Hippocampal formation (tissue), 2 donors: ENCODE results near the gene MFRP.
"Not testable (repeated sequence)": the region's sequence is repeated elsewhere in the genome, so short reads cannot be mapped to it uniquely, and the experiment has no call there.

Source experiments
- DNase-seq, 2 donors: peaks; one replicate each; lab custom pipeline; 2025; lab: John Stamatoyannopoulos, UW

MFRP gene

GRCh38 chr11:119346605-119347004, at the start of gene MFRP:
Gene MFRP, minus strand, starts transcription at chr11:119346705. Its CDS starts 192 bp downstream, at chr11:119346513.
- DNase-seq: no peak

GRCh38 chr11:119391275-119391674, 44.8 kb upstream of the MFRP start:
- DNase-seq: no peak

DNA sequence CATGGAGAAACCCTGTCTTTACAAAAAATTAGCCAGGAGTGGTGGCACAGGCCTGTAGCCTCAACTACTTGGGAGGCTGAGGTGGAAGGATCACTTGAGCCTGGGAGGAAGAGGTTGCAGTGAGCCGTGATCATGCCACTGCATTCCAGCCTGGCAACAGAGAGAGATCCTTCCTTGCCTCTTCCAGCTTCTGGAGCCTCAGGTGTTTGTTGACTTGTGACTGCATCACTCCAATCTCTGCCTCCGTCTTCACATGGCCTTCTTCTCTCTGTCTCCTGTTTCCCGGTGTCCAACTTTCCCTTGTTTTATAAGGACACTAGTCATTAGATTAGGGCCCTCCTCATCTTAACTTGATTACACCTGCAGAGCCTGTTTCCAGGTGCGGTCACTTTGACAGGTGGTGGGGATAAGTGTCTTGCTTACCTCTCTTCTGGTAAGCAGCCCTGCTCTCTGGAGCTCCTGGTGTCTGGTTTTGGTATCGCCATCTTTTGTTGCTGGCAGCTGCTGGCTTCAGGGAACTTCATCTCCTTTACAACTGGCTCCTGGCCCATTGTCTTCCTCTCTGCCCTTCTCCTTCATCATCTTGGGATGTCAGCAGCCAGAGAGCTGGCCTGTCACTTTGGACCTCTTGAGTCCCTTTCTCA, 43.2 kb upstream of the MFRP start:
- no peak for DNase-seq

DNA sequence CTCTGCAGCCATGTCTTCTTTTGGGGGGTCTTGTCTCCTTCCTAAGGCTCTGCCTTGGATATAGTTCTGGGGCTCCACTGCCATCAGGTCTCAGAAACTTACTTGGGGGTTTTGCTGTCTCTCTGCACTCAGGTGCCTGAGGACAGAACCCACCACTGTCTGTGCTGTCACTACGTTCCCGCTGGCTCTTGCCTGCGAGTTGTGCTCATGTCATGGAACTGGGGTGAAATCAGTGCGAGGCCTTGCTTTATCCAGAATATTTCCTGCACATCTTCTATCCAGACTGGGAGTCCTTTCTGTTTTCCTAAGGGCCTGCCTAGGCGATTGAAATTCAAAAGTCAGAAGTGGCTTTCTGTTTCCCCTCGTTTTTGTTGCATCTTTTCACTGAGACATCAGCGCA, 41.6 kb upstream of the MFRP start:
- DNase-seq: no peak

GRCh38 chr11:119384332-119384731, 37.8 kb upstream of the MFRP start:
- DNase-seq: no peak

- not testable (repeated sequence) for DNase-seq
These were observed 36.0 kb upstream of the MFRP start for GRCh38 chr11:119382513-119382912.

GRCh38 chr11:119382101-119382500, 35.6 kb upstream of the MFRP start:
- DNase-seq: no peak

DNA sequence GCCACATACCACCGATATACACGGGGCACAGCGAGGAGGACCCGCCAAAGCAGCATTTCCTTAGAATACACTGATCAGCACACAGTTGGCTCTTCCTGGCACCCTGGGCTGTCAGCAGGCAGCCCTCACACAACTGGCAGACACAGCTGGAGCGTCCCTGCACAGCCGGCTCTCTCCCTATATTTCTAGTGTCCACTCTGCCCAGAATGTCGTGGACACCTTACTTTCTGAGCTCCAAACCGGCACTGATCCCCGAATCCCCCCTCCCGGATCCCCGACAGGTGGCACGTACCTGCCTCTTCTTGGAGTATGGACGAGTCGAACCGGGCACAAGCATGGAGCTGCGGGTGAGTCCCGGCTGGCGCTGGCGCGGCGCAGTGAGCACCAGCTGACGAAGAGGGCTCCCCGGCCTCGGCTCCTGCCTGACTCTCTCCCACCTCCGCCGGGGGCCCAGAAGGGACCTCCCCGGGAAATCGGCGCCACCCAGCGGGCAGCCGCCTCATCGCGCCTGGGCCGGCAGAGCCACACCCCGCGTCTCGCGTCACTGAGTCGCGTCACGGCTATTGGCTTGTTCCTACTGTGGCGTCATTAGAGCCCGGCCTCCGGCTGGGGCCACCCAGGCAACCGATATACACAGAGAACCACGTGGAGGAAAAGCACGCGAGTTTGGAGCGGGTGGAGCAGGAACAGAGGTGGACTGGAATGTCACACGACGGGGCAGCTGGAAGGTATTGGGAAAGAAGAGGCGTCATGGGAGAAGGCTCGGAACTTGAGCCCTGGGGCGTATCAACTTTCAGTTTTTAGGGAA, 34.9 kb upstream of the MFRP start, which contains the start of gene USP2:
Gene USP2 (minus strand): TSS at position 510 of the 808 bp plus-strand sequence. CDS start 8,210 bp downstream, outside the sequence.
- peak; percentile 96 to 97 for DNase-seq

GRCh38 chr11:119380827-119381180, 34.3 kb upstream of the MFRP start:
- DNase-seq: no peak

DNA sequence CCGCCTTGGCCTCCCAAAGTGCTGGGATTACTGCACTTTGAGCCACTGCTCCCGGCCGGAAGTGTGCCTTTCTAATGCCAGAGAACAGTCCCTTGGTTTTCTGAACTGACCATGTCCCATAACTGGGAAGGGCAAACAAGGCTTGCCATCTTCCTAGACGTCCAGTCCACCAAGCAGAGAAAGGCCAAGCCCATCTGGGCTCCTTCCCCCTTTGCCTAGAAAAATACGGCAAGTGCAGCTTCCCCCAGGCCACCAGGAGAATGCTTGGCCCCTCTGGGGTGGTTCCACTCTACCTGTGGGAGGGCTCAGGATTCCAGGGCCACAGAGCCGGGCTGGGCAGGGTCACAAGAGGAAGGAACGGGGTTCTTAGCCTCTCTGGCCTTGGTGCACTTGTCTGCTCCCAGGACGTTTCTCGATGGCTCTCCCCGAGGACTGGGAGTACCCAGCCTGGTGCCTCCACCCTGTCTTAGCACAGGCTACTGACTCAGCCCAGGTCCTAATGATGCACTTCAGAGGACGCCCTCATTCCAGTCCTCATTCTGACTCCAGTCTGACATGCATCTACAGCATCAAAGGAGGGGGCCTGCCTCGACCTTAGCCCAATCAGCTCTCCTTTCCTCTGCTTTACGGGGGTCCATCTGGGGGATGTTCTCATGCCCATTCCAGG, 33.8 kb upstream of the MFRP start:
- DNase-seq: no peak

GRCh38 chr11:119378851-119379465, 32.5 kb upstream of the MFRP start:
- no peak for DNase-seq

DNA sequence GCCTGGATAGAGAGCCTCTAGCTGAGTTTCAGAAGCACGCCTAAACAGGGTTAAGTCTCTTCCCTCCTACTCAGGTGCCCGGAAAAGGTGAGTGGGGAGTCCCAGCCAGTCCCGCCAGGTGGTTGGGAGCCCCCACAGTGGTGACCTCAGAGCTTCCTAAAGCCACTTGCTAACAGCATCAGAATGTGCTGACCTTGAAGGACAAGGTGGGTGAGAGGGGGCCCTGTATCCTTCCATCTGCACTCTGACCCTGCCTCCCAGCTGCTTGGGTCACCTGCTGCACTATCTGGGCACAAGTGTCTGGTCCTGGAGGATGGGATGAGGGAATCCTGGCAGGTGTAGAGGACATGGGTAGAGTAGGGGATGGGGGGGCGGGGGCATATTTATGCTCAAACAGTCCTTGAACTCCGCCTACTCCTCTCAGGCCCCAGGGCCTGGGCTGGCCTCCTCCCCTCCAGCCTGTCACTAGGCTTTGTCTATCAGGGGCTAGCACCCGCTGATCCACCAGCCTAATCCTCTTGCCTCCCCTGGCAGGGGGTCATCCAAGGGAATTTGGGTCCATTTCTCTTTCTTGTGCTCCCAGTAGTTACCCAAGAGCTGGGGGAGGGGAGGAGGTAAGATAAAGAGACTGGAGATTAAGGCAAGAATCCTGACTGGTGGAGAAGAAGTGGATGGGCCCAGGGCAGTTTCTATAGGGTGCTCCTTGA, 31.6 kb upstream of the MFRP start:
- DNase-seq: no peak

DNA sequence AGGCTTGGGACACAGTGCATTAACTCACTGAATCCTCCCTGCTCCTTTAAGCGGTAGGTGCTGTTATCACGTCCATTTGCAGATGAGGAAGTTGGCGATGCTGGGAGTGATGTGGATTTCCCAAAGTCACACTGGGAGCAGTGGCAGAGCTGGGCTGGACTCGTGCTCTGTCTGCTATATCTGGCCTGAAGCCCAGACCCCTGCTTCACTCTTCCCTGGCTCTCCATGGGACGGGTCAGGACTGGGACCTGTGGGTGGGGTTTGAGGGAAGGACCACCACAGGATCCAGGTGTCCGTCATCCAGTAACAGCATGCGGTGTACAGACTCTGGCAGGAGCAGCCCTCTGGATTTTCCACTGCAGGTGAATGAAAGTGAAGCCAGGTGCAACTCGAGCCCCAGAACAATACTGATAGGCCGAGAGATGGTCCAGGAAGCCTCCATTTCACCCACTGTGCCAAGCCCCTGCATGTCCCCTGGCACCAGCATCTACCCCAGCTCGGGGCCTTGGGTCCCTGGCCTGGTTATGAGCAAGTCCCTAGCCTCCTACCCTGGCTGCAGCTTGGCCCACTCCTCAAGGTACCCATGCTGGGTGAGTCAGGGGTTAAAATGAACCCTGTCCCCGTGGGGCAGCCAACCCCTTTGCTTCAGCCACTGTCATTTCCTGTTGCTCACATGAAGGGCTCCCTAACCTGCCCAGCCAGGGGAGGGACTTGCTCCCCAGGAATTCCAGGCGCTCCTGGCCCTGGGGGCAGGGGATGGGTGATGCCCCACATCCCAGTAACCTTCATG, 30.8 kb upstream of the MFRP start:
- DNase-seq: no peak

DNA sequence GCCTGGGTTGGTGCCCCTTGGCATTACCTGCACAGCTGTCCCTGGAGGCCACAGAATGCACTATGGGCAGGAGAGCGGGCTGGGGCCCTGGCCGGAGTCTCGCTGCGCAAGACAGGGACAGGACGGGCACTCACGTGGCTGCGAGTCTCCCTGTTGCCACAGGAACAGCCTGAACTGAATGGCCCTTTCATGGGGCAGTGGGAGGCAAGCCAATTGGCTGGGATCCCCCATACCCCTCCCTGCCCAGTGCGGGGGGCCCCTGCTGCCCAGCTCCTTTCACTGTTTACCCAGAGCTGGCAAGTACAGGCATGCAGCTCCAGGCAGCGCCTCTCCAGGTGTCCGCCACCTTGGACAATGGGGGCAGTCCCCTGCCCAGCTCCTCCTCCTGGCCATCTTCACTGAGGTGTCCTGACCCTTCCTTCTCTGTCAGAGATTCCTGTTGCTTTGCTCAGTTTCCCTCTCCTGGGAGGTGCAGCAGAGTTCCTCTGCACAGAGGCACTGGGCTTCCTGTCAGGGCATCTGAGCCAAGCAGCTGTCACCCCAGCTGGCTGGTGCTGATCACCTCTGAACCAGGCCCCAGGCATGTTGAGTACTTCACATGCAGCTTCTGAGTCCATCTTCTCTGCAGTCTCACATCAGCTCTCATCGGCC, 29.8 kb upstream of the MFRP start:
- DNase-seq: peak; percentile 86 to 95

DNA sequence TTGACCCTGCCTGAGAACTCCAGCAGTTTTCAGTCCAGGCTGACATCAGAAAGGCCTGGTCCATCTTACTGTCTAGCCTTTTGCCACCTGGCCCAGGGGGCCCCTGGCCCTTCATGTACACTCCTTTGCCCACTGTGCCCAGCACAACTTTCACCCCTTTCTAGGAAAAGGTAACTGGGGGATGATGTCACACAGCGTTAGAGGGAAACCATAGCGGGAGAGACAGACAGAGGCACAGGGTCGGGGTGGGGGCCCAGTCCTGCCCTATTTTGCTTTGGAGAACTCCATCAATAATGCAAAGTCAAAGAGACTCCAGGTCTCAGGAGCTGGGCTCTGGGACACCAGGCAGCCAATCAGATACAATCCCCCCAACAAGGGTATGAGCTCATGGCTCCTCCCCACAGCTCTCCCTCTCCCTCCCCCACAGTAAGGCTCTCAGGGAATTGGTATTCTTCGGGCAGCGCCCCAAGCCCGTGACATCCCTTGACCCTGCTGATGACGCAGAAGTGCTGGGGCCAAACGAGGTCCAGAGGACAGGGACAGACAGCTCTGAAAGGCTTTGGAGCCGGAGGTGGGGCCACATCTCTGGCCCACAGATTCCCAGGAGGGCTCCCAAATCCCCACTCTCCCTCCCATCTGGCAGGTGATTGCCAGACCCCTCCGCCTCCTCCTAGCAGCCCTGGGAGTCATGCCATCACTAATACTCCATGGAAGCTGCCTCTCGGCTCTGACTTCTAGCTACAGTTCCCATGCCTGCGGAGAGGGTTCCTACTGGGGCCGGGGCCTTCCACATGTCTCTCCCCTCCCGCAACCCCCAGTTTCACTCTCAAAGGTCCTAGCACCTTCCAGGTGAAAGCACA, 29.1 kb upstream of the MFRP start:
- DNase-seq: peak; percentile 80 to 81

- peak; percentile 38 to 75 for DNase-seq
These were observed 28.3 kb upstream of the MFRP start for GRCh38 chr11:119374632-119375336.

GRCh38 chr11:119373921-119374631, 27.6 kb upstream of the MFRP start:
- peak; percentile 78 to 87 for DNase-seq
